Hepatocyte (in vitro differentiated cells): Measurements from ENCODE around the gene OSBPL7.

Experiments
- CTCF ChIP-seq: fragments of 200-600 bp; sonication (generic); IDR thresholded peaks from 2 replicates; pipeline ENCODE4 v1.5.1; 2016; ENCODE audit warnings: antibody characterized with exemption, mild to moderate bottlenecking; ENCODE audit not compliant: poor library complexity
- EZH2phosphoT487 ChIP-seq: fragments of 200-600 bp; sonication (generic); IDR thresholded peaks from one replicate; pipeline ENCODE4 v1.6.1; 2018; ENCODE audit warnings: antibody characterized with exemption, mild to moderate bottlenecking, low read depth, moderate library complexity; ENCODE audit not compliant: unreplicated experiment, severe bottlenecking

- TF ChIP-seq EZH2phosphoT487 (no peak), CTCF (peak; percentile 99)
Measured at GRCh38 chr17:47840742-47841487, 19.3 kb upstream of the OSBPL7 start, which contains the start of gene SCRN2.
